NCI-H2107 treated with DMSO at 0.1 percent for 48 hours (cell line): Measurements from ENCODE around the gene UTP11.

Experiments
- DNase-seq: peaks from one replicate; lab custom pipeline; 2025; ENCODE audit not compliant: unreplicated experiment; lab: John Stamatoyannopoulos, UW

The UTP11 gene

DNA sequence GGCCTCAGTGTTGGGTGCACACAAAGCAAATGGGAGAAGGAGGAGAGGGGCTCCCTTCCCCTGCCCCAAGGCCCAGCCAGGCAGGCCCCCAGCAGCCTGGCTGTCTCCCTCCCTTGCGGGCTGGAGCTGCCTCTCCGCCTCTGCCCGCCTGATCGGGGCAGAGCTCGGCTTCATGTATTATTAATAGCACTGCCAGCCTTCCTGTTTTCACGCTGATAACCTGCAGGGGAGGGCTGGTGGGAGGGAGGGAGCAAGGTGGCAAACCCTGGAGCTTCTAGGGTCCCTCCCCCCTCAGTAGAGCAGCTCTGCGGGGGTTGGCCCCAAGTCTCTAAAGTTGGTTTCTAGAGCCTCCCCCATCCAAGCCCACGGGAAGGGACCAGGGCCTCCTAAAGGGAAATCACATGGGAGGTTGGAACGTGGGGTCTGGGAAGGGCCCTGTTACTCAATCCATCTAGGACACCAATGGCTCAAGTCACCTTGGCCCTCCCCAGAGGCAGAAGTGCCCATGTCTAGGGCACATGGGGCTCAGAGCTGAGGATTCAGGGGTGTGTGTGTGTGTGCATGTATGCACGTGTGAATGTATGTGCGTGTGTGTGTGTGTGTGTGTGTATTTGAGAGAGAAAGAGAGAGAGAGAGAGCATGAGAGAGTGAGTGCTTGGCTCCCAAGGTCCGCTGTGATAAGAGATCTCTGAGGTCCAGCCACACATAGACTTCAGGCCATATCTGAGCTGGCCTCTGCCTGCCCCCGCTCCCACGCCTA, 55.9 kb downstream of the UTP11 start:
- no peak for DNase-seq

DNA sequence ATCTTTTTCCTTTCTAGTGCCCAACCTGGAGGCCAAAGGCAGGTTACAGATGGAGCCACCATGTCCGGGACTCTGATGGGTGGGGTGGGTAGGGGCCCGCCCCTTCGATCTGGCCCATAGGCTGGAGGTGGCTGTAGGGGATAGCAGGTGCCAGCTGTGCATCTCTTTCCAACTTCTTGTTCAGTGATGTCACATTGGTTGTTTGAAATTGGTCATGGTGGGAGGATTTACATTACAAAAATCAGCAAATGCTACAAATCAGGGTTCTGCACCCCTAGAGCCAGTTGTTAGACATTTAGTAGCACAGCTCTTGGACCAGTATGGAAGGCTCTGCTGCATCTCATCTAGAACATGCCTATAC, 56.4 kb downstream of the UTP11 start:
- no peak for DNase-seq

- no peak for DNase-seq
Measured at GRCh38 chr1:38071312-38072256, 59.0 kb downstream of the UTP11 start.

DNA sequence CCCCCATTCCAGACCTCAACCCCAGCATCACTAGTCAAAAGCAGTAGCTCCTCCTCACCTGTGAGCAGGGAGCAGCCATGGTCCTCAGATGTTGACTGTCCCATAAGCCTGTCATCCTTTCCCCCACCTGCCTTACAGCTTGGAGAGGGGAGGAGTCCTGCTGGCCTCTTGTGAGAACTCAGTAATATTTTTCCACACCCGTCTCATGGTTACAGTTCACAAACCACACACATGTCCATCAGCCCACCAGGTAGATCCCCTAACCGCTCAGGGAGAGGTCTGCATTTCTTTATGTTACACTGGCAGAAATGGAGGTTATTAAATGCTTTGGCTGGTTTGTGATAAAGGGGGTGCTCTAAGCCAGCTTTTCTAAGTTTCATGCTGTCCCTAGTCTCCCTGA, 60.3 kb downstream of the UTP11 start:
- no peak for DNase-seq

DNA sequence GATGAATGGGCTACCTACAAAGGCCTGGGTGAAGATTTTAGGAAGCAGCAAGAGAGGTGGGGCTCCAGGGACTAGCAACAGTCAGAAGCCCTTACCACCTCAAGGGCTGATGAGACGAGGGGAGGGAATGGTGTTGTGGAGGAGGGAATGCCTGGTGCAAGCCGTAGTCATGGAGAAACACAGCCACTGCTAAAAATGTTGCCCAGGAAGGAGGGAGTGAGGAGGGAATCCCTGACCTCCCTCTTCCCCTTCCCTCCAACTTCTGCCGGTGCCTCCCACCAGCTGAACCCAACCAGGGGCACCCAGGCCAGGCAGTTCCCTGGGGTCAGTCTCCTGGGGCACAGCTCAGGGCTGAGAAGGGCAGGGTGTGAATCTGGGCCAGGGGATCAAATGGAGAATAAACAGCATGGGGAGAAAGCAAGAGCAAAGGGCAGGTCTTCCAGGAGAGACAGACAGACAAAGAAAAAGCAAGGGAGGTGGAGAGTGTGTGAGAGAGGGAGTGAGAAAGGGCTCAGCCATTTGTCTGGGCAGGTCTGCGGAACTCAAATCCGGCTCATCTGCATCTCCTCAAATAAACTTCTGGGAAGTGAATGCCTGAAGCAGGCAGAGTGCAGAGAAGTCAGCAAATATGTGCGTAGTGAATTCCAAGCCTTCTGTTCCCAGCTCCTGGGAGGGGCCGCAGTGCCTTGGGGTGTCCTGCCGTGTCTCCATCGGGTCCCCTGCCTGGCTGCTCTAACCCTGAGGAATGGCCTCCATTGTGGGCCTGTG, 61.2 kb downstream of the UTP11 start:
- DNase-seq: no peak

GRCh38 chr1:38074302-38074677, 61.8 kb downstream of the UTP11 start:
- no peak for DNase-seq
